ENCODE results near the gene CABYR.

Gene CABYR

GRCh38 chr18:24161304-24161703, 22.4 kb downstream of the CABYR start:
- POLR2A ChIA-PET, result interaction anchor here (0.6 kb wide), 1 partner anchor 88 kb away, joined by 3 read pairs; no protein-coding TSS in a partner anchor
- H3K36me3 ChIP-seq (ENCODE audit: control insufficient read depth in 2 of 2, insufficient read depth in 1 of 2, low read length in 2 of 2), result peaks cover 3 to 82% of the 10 kb centered on the region in 2 experiments
- CTCF ChIA-PET, result interaction anchor here (2.3 kb wide), 1 partner anchor 16 kb away, joined by 12 read pairs; no protein-coding TSS in a partner anchor
- no peak overlapping the region for H3K4me3 ChIP-seq (ENCODE audit: low read depth, low read length)
- TF ChIP-seq ZNF157 (tag by site-specific recombination; IDR thresholded peaks at IDR 0.05), result no peak
- no peak for TF ChIP-seq ZNF416 (tag by site-specific recombination; IDR thresholded peaks at IDR 0.05)
- TF ChIP-seq PRDM2 (tag by site-specific recombination; IDR thresholded peaks at IDR 0.05; ENCODE audit: borderline replicate concordance), result no peak
- no peak for TF ChIP-seq ZNF354C (tag by site-specific recombination; IDR thresholded peaks at IDR 0.05; ENCODE audit: borderline replicate concordance, low read depth)
- TF ChIP-seq, protein P1, sequence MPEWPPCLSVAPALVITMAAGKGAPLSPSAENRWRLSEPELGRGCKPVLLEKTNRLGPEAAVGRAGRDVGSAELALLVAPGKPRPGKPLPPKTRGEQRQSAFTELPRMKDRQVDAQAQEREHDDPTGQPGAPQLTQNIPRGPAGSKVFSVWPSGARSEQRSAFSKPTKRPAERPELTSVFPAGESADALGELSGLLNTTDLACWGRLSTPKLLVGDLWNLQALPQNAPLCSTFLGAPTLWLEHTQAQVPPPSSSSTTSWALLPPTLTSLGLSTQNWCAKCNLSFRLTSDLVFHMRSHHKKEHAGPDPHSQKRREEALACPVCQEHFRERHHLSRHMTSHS (tag by site-specific recombination; IDR thresholded peaks at IDR 0.05), result no peak
- no peak for TF ChIP-seq ZNF596 (tag by site-specific recombination; IDR thresholded peaks at IDR 0.05)
- TF ChIP-seq ZNF266 (tag by site-specific recombination; IDR thresholded peaks at IDR 0.05; ENCODE audit: low read depth), result no peak
- no peak for TF ChIP-seq TCF7L2 (IDR thresholded peaks at IDR 0.05; ENCODE audit: borderline replicate concordance, low read depth, low read length)
- no peak for TF ChIP-seq ZBTB21 (tag by site-specific recombination; IDR thresholded peaks at IDR 0.05)
- no peak overlapping the region for H3K27ac ChIP-seq (ENCODE audit: extremely low read depth, low read depth, low read length)
- H3K4me1 ChIP-seq (ENCODE audit: control insufficient read depth, insufficient read depth, low read length), result no peaks in the 10 kb centered on the region
- no peaks in the 10 kb centered on the region for H3K9me3 ChIP-seq (ENCODE audit: control insufficient read depth, insufficient read depth, low read depth, low read length)

DNA sequence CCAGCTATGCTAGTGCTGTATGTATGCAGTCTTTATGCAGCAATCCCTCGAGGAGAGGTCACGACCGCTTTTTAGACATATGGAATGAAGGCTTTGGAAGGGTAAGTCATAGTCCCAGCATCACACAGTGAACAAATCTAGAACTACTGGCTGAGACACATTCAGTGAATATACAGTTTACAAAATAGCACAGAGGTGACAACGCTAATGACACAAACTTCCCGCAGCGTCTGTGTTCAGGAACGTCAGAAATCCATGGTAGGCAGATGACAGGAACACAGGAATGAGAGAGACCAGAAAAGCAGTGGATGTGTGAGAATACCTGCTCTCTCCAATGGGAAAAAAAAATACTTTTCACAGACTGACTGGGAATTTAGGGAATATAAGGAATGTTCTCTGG, 29.6 kb downstream of the CABYR start:
- H3K9me3 ChIP-seq (ENCODE audit: control insufficient read depth, insufficient read depth, low read depth, low read length), result no peaks in the 10 kb centered on the region
- ChIA-PET CTCF (interaction anchor here (0.6 to 1.1 kb wide), 3 partner anchors 20 to 238 kb away, joined by 3 to 4 read pairs (median 3); no protein-coding TSS in a partner anchor), POLR2A (no interaction called here)
- H3K4me1 ChIP-seq (ENCODE audit: control insufficient read depth, insufficient read depth, low read length), result no peaks in the 10 kb centered on the region
- no peak overlapping the region for H3K27ac ChIP-seq (ENCODE audit: extremely low read depth, low read depth, low read length)
- H3K36me3 ChIP-seq (ENCODE audit: control insufficient read depth in 2 of 2, insufficient read depth in 1 of 2, low read length in 2 of 2), result peaks cover 4 to 54% of the 10 kb centered on the region in 2 experiments
- H3K4me3 ChIP-seq (ENCODE audit: low read depth, low read length), result no peak overlapping the region
- TF ChIP-seq, protein P2, sequence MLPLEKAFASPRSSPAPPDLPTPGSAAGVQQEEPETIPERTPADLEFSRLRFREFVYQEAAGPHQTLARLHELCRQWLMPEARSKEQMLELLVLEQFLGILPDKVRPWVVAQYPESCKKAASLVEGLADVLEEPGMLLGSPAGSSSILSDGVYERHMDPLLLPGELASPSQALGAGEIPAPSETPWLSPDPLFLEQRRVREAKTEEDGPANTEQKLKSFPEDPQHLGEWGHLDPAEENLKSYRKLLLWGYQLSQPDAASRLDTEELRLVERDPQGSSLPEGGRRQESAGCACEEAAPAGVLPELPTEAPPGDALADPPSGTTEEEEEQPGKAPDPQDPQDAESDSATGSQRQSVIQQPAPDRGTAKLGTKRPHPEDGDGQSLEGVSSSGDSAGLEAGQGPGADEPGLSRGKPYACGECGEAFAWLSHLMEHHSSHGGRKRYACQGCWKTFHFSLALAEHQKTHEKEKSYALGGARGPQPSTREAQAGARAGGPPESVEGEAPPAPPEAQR (tag by site-specific recombination; IDR thresholded peaks at IDR 0.05), result no peak
- TF ChIP-seq ZNF248 (tag by site-specific recombination; IDR thresholded peaks at IDR 0.05) (no peak), ZNF169 (tag by site-specific recombination; IDR thresholded peaks at IDR 0.05) (no peak), ZNF830 (tag by site-specific recombination; IDR thresholded peaks at IDR 0.05; ENCODE audit: low read depth) (no peak), ZNF2 (tag by site-specific recombination; IDR thresholded peaks at IDR 0.05) (no peak), ZNF394 (tag by site-specific recombination; IDR thresholded peaks at IDR 0.05; ENCODE audit: borderline replicate concordance) (no peak), ZNF391 (tag by site-specific recombination; IDR thresholded peaks at IDR 0.05; ENCODE audit: borderline replicate concordance, low read depth) (no peak), TRIM28 (IDR thresholded peaks at IDR 0.05; ENCODE audit: borderline replicate concordance, low read length) (no peak), ZNF600 (tag by site-specific recombination; IDR thresholded peaks at IDR 0.05) (no peak), ZNF335 (tag by site-specific recombination; conservative IDR thresholded peaks at IDR 0.05) (no peak), ZNF701 (tag by site-specific recombination; IDR thresholded peaks at IDR 0.05) (no peak), ZNF473 (tag by site-specific recombination; IDR thresholded peaks at IDR 0.05) (no peak), ZFP3 (tag by site-specific recombination; IDR thresholded peaks at IDR 0.05; ENCODE audit: low read depth) (no peak), GLIS1 (tag by site-specific recombination; IDR thresholded peaks at IDR 0.05) (no peak), ZNF140 (tag by site-specific recombination; IDR thresholded peaks at IDR 0.05) (no peak)
- TF ChIP-seq, protein P3, sequence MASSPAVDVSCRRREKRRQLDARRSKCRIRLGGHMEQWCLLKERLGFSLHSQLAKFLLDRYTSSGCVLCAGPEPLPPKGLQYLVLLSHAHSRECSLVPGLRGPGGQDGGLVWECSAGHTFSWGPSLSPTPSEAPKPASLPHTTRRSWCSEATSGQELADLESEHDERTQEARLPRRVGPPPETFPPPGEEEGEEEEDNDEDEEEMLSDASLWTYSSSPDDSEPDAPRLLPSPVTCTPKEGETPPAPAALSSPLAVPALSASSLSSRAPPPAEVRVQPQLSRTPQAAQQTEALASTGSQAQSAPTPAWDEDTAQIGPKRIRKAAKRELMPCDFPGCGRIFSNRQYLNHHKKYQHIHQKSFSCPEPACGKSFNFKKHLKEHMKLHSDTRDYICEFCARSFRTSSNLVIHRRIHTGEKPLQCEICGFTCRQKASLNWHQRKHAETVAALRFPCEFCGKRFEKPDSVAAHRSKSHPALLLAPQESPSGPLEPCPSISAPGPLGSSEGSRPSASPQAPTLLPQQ (tag by site-specific recombination; IDR thresholded peaks at IDR 0.05), result no peak
- TF ChIP-seq, protein P1 (tag by site-specific recombination; IDR thresholded peaks at IDR 0.05), result no peak
